ENCODE data around the gene DUSP10. TPM values are rescaled to one million over a fixed set of nuclear protein-coding genes. Genes with fewer than 3 reads are reported as not detected.

DUSP10 gene
- total RNA-seq, 6 donors from 2014 or later, result 7.7 to 13.7 (median 11.9) TPM

- WGBS, 2 donors, result 37 to 38% methylated on average over 16 of the region's 16 CpGs
- H3K9me3 ChIP-seq, result no peaks in the 10 kb centered on the region
- DNase-seq, result peak in 1 of 2 donors; percentile 71
- H3K4me1 ChIP-seq, result peaks cover 13 to 23% (median 20%) of the 10 kb centered on the region in 4 donors
- TF ChIP-seq, protein P1, sequence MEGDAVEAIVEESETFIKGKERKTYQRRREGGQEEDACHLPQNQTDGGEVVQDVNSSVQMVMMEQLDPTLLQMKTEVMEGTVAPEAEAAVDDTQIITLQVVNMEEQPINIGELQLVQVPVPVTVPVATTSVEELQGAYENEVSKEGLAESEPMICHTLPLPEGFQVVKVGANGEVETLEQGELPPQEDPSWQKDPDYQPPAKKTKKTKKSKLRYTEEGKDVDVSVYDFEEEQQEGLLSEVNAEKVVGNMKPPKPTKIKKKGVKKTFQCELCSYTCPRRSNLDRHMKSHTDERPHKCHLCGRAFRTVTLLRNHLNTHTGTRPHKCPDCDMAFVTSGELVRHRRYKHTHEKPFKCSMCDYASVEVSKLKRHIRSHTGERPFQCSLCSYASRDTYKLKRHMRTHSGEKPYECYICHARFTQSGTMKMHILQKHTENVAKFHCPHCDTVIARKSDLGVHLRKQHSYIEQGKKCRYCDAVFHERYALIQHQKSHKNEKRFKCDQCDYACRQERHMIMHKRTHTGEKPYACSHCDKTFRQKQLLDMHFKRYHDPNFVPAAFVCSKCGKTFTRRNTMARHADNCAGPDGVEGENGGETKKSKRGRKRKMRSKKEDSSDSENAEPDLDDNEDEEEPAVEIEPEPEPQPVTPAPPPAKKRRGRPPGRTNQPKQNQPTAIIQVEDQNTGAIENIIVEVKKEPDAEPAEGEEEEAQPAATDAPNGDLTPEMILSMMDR (IDR thresholded peaks at IDR 0.05), result no peak
- TF ChIP-seq POLR2A (IDR thresholded peaks at IDR 0.05) (no peak), POLR2AphosphoS5 (IDR thresholded peaks at IDR 0.05) (no peak), EP300 (IDR thresholded peaks at IDR 0.05) (no peak)
- peak overlapping the region; percentile 99 to 100 (median 99) for H3K27ac ChIP-seq
- H3K27me3 ChIP-seq, result no peaks in the 10 kb centered on the region
- H3K4me3 ChIP-seq, result peak overlapping the region; percentile 76 to 81 (median 79)
- no peak for ATAC-seq (ENCODE audit: low FRiP score in 2 of 2)
- peaks cover 0 to 3% (median 0%) of the 10 kb centered on the region in 4 donors for H3K36me3 ChIP-seq
These were observed 1.7 kb upstream of the DUSP10 start for GRCh38 chr1:221743416-221744208.

DNA sequence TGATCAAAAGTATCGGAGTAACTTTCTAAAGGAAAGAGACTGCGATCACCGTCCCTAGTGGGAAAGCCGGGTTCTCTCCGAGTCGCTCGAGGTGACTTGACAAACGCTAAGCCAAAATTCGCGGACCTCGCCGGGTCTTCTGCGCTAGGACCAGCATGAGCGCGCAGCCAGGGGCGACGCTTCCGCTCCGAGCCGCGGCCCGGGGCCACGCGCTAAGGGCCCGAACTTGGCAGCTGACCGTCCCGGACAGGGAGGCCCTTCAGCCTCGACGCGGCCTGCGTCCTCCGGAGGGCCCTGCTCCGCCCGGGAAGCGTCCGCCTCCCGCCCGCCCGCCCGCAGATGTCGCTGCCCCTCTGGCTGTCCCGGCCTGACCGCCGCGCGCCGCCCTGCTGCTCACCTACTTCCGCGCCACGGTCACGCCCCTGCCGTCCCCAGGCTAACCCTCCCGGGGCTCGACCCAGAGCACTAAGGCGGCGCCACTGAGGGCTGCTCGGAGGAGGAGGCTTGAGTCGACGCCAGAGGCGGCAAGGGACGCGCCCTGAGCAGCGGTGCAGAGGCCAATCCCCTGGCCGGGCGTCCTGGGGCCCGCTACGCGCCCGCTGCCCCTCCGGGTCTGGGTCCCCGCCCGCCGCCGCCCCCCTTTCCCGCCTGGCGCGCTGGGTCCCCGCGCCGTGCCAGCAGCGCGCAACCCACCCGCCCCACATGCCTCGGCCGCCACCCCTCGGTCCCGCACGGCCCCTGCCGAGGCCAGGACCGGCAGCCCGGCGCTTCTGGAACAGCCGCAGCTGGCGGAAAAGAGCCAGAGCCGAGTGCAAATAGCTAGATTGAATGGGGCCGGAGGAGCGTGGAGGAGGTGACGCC is 896 bp upstream of the DUSP10 start:
- TF ChIP-seq POLR2A (IDR thresholded peaks at IDR 0.05), result peak in 2 of 4 donors; percentile 65
- TF ChIP-seq, protein P1 (IDR thresholded peaks at IDR 0.05), result peak in 5 of 6 experiments; percentile 11 to 60 (median 18)
- peak; percentile 59 to 73 for TF ChIP-seq POLR2AphosphoS5 (IDR thresholded peaks at IDR 0.05)
- TF ChIP-seq EP300 (IDR thresholded peaks at IDR 0.05), result no peak
- Histone ChIP-seq H3K27ac (peak overlapping the region; percentile 99 to 100 (median 99)), H3K4me1 (peaks cover 18 to 30% (median 20%) of the 10 kb centered on the region in 4 donors), H3K36me3 (peaks cover 0 to 9% (median 1%) of the 10 kb centered on the region in 4 donors), H3K9me3 (no peaks in the 10 kb centered on the region), H3K4me3 (peak overlapping the region; percentile 76 to 81 (median 79)), H3K27me3 (no peaks in the 10 kb centered on the region)
- 0% methylated on average over 1 to 35 of the region's 98 CpGs for WGBS, 2 donors
- DNase-seq (peak; percentile 96 to 97), ATAC-seq (ENCODE audit: low FRiP score in 2 of 2) (peak; percentile 87 to 88)

DNA sequence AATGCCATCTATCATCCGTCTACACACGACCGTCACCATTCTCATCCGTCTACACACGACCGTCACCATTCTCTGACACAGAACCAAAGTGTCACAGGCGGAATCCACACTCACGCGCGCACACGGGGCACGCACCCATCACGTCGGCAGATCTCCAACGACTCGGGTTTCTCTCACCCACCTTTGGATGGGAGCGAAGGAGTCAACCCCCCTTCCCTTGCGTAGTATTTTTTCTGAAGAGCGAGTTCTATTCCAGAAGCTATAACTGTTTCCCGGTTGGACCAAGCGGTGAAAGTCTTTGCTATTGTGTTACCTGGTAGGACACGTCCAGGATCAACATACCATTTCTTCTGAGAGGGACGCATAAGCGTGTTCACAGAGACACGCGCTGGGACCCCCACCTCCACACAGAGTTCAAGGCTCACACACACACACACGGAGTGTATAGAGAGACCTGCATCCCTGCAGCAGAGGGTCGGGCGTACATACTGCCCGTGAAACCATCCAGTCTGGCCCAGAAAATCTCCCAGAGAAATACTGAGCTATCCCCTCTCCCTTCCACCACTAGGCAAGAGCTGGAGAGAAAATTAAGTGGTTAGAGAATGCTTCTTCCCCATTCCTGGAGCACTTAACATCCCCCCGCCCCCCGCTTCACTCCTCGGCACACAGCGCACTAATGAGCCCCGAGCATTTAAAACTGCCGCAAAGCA is 741 bp downstream of the DUSP10 start:
- H3K36me3 ChIP-seq, result peaks cover 0 to 11% (median 1%) of the 10 kb centered on the region in 4 donors
- TF ChIP-seq POLR2A (IDR thresholded peaks at IDR 0.05) (no peak), POLR2AphosphoS5 (IDR thresholded peaks at IDR 0.05) (no peak)
- peaks cover 18 to 42% (median 20%) of the 10 kb centered on the region in 4 donors for H3K4me1 ChIP-seq
- H3K9me3 ChIP-seq, result no peaks in the 10 kb centered on the region
- peak overlapping the region; percentile 99 to 100 (median 99) for H3K27ac ChIP-seq
- ATAC-seq (ENCODE audit: low FRiP score in 2 of 2), result peak; percentile 7 to 9
- H3K27me3 ChIP-seq, result no peaks in the 10 kb centered on the region
- peak; percentile 34 to 51 for DNase-seq
- WGBS, 2 donors, result 0 to 1% methylated on average over 26 to 36 of the region's 36 CpGs
- H3K4me3 ChIP-seq, result peak overlapping the region; percentile 58 to 81 (median 79)

- peaks cover 0 to 11% (median 1%) of the 10 kb centered on the region in 4 donors for H3K36me3 ChIP-seq
- peak overlapping the region; percentile 58 to 81 (median 79) for H3K4me3 ChIP-seq
- TF ChIP-seq EP300 (IDR thresholded peaks at IDR 0.05) (no peak), POLR2A (IDR thresholded peaks at IDR 0.05) (no peak), POLR2AphosphoS5 (IDR thresholded peaks at IDR 0.05) (no peak)
- TF ChIP-seq, protein P1 (IDR thresholded peaks at IDR 0.05), result no peak
- 18 to 21% methylated on average over 10 to 11 of the region's 11 CpGs for WGBS, 2 donors
- H3K9me3 ChIP-seq, result no peaks in the 10 kb centered on the region
- no peak for DNase-seq
- H3K27me3 ChIP-seq, result no peaks in the 10 kb centered on the region
- no peak for ATAC-seq (ENCODE audit: low FRiP score in 2 of 2)
- peaks cover 20 to 45% (median 22%) of the 10 kb centered on the region in 4 donors for H3K4me1 ChIP-seq
- H3K27ac ChIP-seq, result peak overlapping the region in 2 of 4 donors; percentile 99 to 100
These were observed 1.4 kb downstream of the DUSP10 start for GRCh38 chr1:221740369-221740992.
